GM12891 (cell line): ENCODE measurements around the gene S100G.

ENCODE experiments used
- POLR2A ChIP-seq: IDR thresholded peaks from 2 replicates; pipeline ENCODE4 v1.6.1; 2011; ENCODE audit warnings: low read depth, low read length, control low read depth
- POLR2AphosphoS5 ChIP-seq: IDR thresholded peaks from 2 replicates; pipeline ENCODE4 v1.6.1; 2011; ENCODE audit warnings: low read depth, low read length, control low read depth
- POU2F2 ChIP-seq: IDR thresholded peaks from 2 replicates; pipeline ENCODE4 v1.6.1; 2011; ENCODE audit warnings: low read depth, mild to moderate bottlenecking, control low read depth, low read length, moderate library complexity
- SPI1 ChIP-seq: IDR thresholded peaks from 2 replicates; pipeline ENCODE4 v1.6.1; 2011; ENCODE audit warnings: low read depth, low read length, control low read depth
- TAF1 ChIP-seq: IDR thresholded peaks from 2 replicates; pipeline ENCODE4 v1.6.1; 2011; ENCODE audit warnings: low read depth, low read length, control low read depth

DNA sequence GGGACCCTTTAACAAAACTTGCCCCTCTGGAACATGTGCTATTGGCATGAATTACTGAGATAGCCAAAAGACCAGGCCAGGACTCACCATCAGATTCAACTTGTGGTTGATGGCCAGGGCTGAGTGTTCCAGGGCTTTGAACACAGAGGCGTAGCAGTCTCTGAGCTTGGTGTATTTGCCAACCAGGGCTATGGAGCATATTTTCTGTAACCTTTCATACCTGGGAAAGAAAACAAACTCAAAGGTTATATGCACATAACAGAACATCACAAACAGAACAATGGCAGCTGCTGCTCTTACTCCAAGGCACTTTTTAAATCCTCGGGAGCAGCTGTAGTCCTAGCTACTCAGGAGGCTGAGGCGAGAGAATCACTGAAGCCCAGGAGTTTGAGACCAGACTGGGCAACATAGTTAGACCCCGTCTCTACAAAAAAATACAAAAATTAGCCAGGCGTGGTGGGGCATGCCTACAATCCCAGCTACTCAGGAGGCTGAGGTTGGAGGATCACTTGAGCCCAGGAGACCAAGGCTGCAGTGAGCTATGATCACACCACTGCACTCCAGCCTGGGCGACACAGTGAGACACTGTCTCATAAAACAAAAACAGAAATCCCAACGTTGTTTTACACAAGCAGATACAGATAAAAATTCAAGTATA is 33.2 kb downstream of the S100G start:
- TF ChIP-seq SPI1, result no peak
- TF ChIP-seq TAF1, result no peak
- TF ChIP-seq POLR2A, result no peak
- TF ChIP-seq POLR2AphosphoS5, result no peak
- no peak for TF ChIP-seq POU2F2
